Neural cell (in vitro differentiated cells): ENCODE results near the gene STAC3. TPM values are rescaled to one million over a fixed set of nuclear protein-coding genes. Genes with fewer than 3 reads are reported as not detected.

Experiments
- H2AFZ ChIP-seq: fragments of 200-600, 300-800 bp; sonication (generic), shearing (Covaris generic); 2 replicates; pipeline ENCODE4 v1.6.0; 2014; ENCODE audit warnings: low read depth, mild to moderate bottlenecking, antibody characterized with exemption, low read length, moderate library complexity
- H3F3A ChIP-seq: fragments of 200-600 bp; shearing (Covaris generic); 2 replicates; pipeline ENCODE4 v1.6.1; 2016; ENCODE audit warnings: mild to moderate bottlenecking, moderate library complexity, mixed read lengths, antibody characterized with exemption, low read length; ENCODE audit not compliant: insufficient read depth, poor library complexity, severe bottlenecking
- H3K27ac ChIP-seq: fragments of 200-600, 300-800 bp; sonication (generic), shearing (Covaris generic); 2 replicates; pipeline ENCODE4 v1.5.1; 2014; ENCODE audit warnings: mild to moderate bottlenecking, low read length, moderate library complexity
- H3K27me3 ChIP-seq: fragments of 300-800, 200-600 bp; sonication (generic), shearing (Covaris generic); 2 replicates; pipeline ENCODE4 v1.6.0; 2014; ENCODE audit warnings: mild to moderate bottlenecking, low read depth, low read length, moderate library complexity; ENCODE audit not compliant: insufficient read depth
- H3K36me3 ChIP-seq: fragments of 300-800, 200-600 bp; sonication (generic), shearing (Covaris generic); 2 replicates; pipeline ENCODE4 v1.5.1; 2014; ENCODE audit warnings: mild to moderate bottlenecking, antibody characterized with exemption, low read length, moderate library complexity; ENCODE audit not compliant: insufficient read depth
- H3K4me2 ChIP-seq: fragments of 300-800, 200-600 bp; sonication (generic), shearing (Covaris generic); 2 replicates; pipeline ENCODE4 v1.6.0; 2014; ENCODE audit warnings: mild to moderate bottlenecking, low read length
- H3K4me3 ChIP-seq: fragments of 300-800, 200-600 bp; sonication (generic), shearing (Covaris generic); 2 replicates; pipeline ENCODE4 v1.5.1; 2014; ENCODE audit warnings: mild to moderate bottlenecking, low read length, moderate library complexity
- H3K79me2 ChIP-seq: fragments of 200-600 bp; shearing (Covaris generic); replicated peaks from 2 replicates; pipeline ENCODE4 v1.6.0; 2014; ENCODE audit warnings: mild to moderate bottlenecking, low read length, moderate library complexity; ENCODE audit not compliant: insufficient read depth
- H3K9ac ChIP-seq: fragments of 300-800, 200-600 bp; sonication (generic), shearing (Covaris generic); 2 replicates; pipeline ENCODE4 v1.6.1; 2016; ENCODE audit warnings: mild to moderate bottlenecking, low read length, mixed read lengths
- H3K9me2 ChIP-seq: fragments of 200-600 bp; shearing (Covaris generic); 2 replicates; pipeline ENCODE4 v1.6.1; 2016; ENCODE audit warnings: mild to moderate bottlenecking, low read length, mixed read lengths; ENCODE audit not compliant: insufficient read depth
- H3K9me3 ChIP-seq: fragments of 200-600, 300-800 bp; sonication (generic), shearing (Covaris generic); 2 replicates; pipeline ENCODE4 v1.6.1; 2016; ENCODE audit warnings: mild to moderate bottlenecking, mixed run types, low read length, moderate library complexity, mixed read lengths
- H4K20me1 ChIP-seq: fragments of 200-600 bp; shearing (Covaris generic); 2 replicates; pipeline ENCODE4 v1.6.1; 2016; ENCODE audit warnings: mild to moderate bottlenecking, mixed run types; ENCODE audit not compliant: insufficient read depth
- EP300 ChIP-seq: fragments of 450-650 bp; conservative IDR thresholded peaks from 2 replicates; pipeline ENCODE4 v1.6.1; 2014; ENCODE audit warnings: antibody characterized with exemption, mild to moderate bottlenecking, moderate library complexity; ENCODE audit not compliant: poor library complexity, severe bottlenecking
- EZH2 ChIP-seq: fragments of 200-600, 300-800 bp; shearing (Covaris generic), sonication (generic); IDR thresholded peaks from 2 replicates; pipeline ENCODE4 v1.6.1; 2014; ENCODE audit warnings: antibody characterized with exemption, low read length, borderline replicate concordance, mild to moderate bottlenecking; ENCODE audit not compliant: insufficient read depth, poor library complexity, severe bottlenecking
- MXI1 ChIP-seq: fragments of 450-650 bp; conservative IDR thresholded peaks from 2 replicates; pipeline ENCODE4 v1.6.1; 2014; ENCODE audit warnings: antibody characterized with exemption, mild to moderate bottlenecking; ENCODE audit not compliant: poor library complexity, severe bottlenecking
- POLR2AphosphoS5 ChIP-seq: IDR thresholded peaks from 2 replicates; pipeline ENCODE4 v1.6.1; 2012
- RAD21 ChIP-seq: fragments of 450-650 bp; conservative IDR thresholded peaks from 2 replicates; pipeline ENCODE4 v1.6.1; 2014; ENCODE audit warnings: antibody characterized with exemption, mild to moderate bottlenecking, moderate library complexity
- REST ChIP-seq: IDR thresholded peaks from 2 replicates; pipeline ENCODE4 v1.6.1; 2012; ENCODE audit warnings: borderline replicate concordance
- SMC3 ChIP-seq: fragments of 450-650 bp; conservative IDR thresholded peaks from 2 replicates; pipeline ENCODE4 v1.6.1; 2014; ENCODE audit warnings: antibody characterized with exemption, mild to moderate bottlenecking, moderate library complexity; ENCODE audit not compliant: poor library complexity
- TAF1 ChIP-seq: IDR thresholded peaks from 2 replicates; pipeline ENCODE4 v1.6.1; 2012; ENCODE audit warnings: low read depth
- polyA plus RNA-seq: library from polyadenylated mRNA; depleted of rRNA; stranded (reverse); fragments of >200 nt; gene quantifications from 2 replicates; pipeline ENCODE4 v1.2.3, GENCODE V29; 2014
- TF ChIP-seq, protein P1 (sequence below): fragments of 450-650 bp; IDR thresholded peaks from 2 replicates; pipeline ENCODE4 v1.5.1; 2014; ENCODE audit warnings: antibody characterized with exemption, mild to moderate bottlenecking, moderate library complexity; ENCODE audit not compliant: poor library complexity, severe bottlenecking

STAC3 gene
- polyA plus RNA-seq, 1 donor from 2014 or later, result 1.3 TPM

- H2AFZ ChIP-seq, result no peak overlapping the region
- no peak overlapping the region for H3K4me3 ChIP-seq
- no peaks in the 10 kb centered on the region for H3K9me2 ChIP-seq
- H3K79me2 ChIP-seq, result no peaks in the 10 kb centered on the region
- no peak overlapping the region for H3K9ac ChIP-seq
- H3K4me2 ChIP-seq, result no peak overlapping the region
- H3K36me3 ChIP-seq, result no peaks in the 10 kb centered on the region
- no peaks in the 10 kb centered on the region for H3F3A ChIP-seq
- no peaks in the 10 kb centered on the region for H3K27me3 ChIP-seq
- H3K27ac ChIP-seq, result no peak overlapping the region
- no peaks in the 10 kb centered on the region for H3K9me3 ChIP-seq
- H4K20me1 ChIP-seq, result no peaks in the 10 kb centered on the region
- TF ChIP-seq TAF1 (no peak), EZH2 (no peak), MXI1 (no peak), SMC3 (no peak), POLR2AphosphoS5 (no peak), EP300 (no peak), REST (no peak), RAD21 (no peak)
- TF ChIP-seq, protein P1, sequence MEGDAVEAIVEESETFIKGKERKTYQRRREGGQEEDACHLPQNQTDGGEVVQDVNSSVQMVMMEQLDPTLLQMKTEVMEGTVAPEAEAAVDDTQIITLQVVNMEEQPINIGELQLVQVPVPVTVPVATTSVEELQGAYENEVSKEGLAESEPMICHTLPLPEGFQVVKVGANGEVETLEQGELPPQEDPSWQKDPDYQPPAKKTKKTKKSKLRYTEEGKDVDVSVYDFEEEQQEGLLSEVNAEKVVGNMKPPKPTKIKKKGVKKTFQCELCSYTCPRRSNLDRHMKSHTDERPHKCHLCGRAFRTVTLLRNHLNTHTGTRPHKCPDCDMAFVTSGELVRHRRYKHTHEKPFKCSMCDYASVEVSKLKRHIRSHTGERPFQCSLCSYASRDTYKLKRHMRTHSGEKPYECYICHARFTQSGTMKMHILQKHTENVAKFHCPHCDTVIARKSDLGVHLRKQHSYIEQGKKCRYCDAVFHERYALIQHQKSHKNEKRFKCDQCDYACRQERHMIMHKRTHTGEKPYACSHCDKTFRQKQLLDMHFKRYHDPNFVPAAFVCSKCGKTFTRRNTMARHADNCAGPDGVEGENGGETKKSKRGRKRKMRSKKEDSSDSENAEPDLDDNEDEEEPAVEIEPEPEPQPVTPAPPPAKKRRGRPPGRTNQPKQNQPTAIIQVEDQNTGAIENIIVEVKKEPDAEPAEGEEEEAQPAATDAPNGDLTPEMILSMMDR, result no peak
Observed at GRCh38 chr12:57278465-57279381, 27.7 kb upstream of the STAC3 start.

DNA sequence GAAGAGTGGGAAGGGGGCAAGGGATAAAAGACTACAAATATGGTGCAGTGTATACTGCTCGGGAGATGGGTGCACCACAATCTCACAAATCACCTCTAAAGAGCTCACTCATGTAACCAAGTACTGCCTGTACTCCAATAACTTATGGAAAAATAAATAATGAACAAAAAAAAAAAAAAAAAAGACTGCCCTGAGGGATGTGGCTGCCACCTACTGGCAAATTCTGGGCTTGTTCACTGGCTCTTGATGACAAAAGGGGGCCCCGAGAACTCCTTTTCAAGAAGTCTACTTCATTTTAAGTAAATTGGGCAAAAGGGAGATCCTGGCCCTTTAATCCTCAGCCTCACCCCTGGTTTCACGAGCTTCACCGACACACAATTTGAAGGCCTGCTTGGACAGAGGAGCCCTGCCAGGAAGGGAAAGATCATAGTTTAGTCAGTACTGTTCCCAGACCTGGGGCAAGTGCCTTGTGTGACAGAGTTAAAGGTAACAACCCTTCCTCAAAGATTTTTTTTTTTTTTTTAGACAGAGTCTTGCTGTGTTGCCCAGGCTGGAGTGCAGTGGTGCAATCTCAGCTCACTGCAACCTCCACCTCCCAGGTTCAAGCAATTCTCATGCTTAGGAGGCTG lies 26.1 kb upstream of the STAC3 start:
- no peaks in the 10 kb centered on the region for H4K20me1 ChIP-seq
- no peaks in the 10 kb centered on the region for H3K27me3 ChIP-seq
- no peaks in the 10 kb centered on the region for H3K79me2 ChIP-seq
- H2AFZ ChIP-seq, result no peak overlapping the region
- no peaks in the 10 kb centered on the region for H3K36me3 ChIP-seq
- H3K9me3 ChIP-seq, result no peaks in the 10 kb centered on the region
- H3K27ac ChIP-seq, result no peak overlapping the region
- no peaks in the 10 kb centered on the region for H3F3A ChIP-seq
- H3K4me2 ChIP-seq, result no peak overlapping the region
- no peaks in the 10 kb centered on the region for H3K9me2 ChIP-seq
- no peak overlapping the region for H3K9ac ChIP-seq
- no peak overlapping the region for H3K4me3 ChIP-seq
- no peak for TF ChIP-seq SMC3
- no peak for TF ChIP-seq EP300
- TF ChIP-seq, protein P1, result no peak
- no peak for TF ChIP-seq EZH2
- no peak for TF ChIP-seq REST
- TF ChIP-seq TAF1, result no peak
- TF ChIP-seq POLR2AphosphoS5, result no peak
- TF ChIP-seq RAD21, result no peak
- no peak for TF ChIP-seq MXI1
